H1 (cell line): ENCODE measurements around the gene RASAL1. TPM values are rescaled to one million over a fixed set of nuclear protein-coding genes. Genes with fewer than 3 reads are reported as not detected.

Experiments
- CTCF ChIA-PET: fragments of 300-600 bp; sonication (Branson Sonifier 250); formaldehyde crosslinking; loops from one replicate; lab custom pipeline; 2021; ENCODE audit not compliant: partially characterized antibody; lab: Charles Lee
- POLR2A ChIA-PET: fragments of 300-600 bp; sonication (Branson Sonifier 250); formaldehyde crosslinking; loops from one replicate; lab custom pipeline; 2021; ENCODE audit warnings: inconsistent platforms; ENCODE audit not compliant: partially characterized antibody; lab: Charles Lee
- DNase-seq, 2 experiments: peaks; one replicate each; pipeline versions ENCODE4 v3.0.0 to v3.0.0-alpha.2; 2010 to 2022; ENCODE audit warnings: low spot score in 2 of 2, low read depth in 1 of 2, mixed read lengths in 1 of 2
- FAIRE-seq: peaks from 2 replicates; lab custom pipeline; 2011; peaks lifted over from hg19 to GRCh38; lab: Jason Lieb, UNC
- H2AFZ ChIP-seq: 2 replicates; pipeline ENCODE4 v1.8.1; 2012; ENCODE audit warnings: low read length, inconsistent platforms
- H2AK5ac ChIP-seq: 2 replicates; pipeline ENCODE4 v1.6.1; 2013; ENCODE audit warnings: low read depth, low read length
- H2BK120ac ChIP-seq: replicated peaks from 2 replicates; pipeline ENCODE3; 2013; ENCODE audit warnings: low read depth, low read length, inconsistent platforms
- H2BK12ac ChIP-seq: 2 replicates; pipeline ENCODE4 v1.6.1; 2013; ENCODE audit warnings: low read depth, low read length
- H2BK15ac ChIP-seq: 2 replicates; pipeline ENCODE4 v1.6.1; 2013; ENCODE audit warnings: low read length
- H2BK20ac ChIP-seq: 2 replicates; pipeline ENCODE4 v1.6.1; 2013; ENCODE audit warnings: low read length
- H2BK5ac ChIP-seq: 2 replicates; pipeline ENCODE4 v1.6.1; 2013; ENCODE audit warnings: low read depth, low read length
- H3K14ac ChIP-seq: 2 replicates; pipeline ENCODE4 v1.6.1; 2013; ENCODE audit warnings: inconsistent platforms; ENCODE audit not compliant: insufficient read length
- H3K18ac ChIP-seq: 2 replicates; pipeline ENCODE4 v1.6.1; 2013; ENCODE audit warnings: low read length; ENCODE audit errors: extremely low read depth
- H3K23ac ChIP-seq: 2 replicates; pipeline ENCODE4 v1.6.1; 2013; ENCODE audit warnings: inconsistent platforms; ENCODE audit not compliant: insufficient read length
- H3K23me2 ChIP-seq: 2 replicates; pipeline ENCODE4 v1.6.1; 2013; ENCODE audit warnings: low read depth, low read length
- H3K27ac ChIP-seq: 2 replicates; pipeline ENCODE4 v1.6.1; 2011; ENCODE audit warnings: low read depth, low read length, inconsistent platforms
- H3K27me3 ChIP-seq, 4 experiments: replicated peaks in 1 of 4; 1 replicate in 1 of 4; 2 replicates in 3 of 4; pipeline versions ENCODE4 v1.6.1 to v1.8.1; 2011 to 2013; ENCODE audit warnings: low read length in 3 of 4, mild to moderate bottlenecking in 3 of 4, inconsistent platforms in 2 of 4, mixed read lengths in 2 of 4, moderate library complexity in 1 of 4; ENCODE audit not compliant: control insufficient read depth in 3 of 4, insufficient read depth in 3 of 4; ENCODE audit errors: extremely low read depth in 1 of 4
- H3K36me3 ChIP-seq, 4 experiments: 2 replicates each; pipeline versions ENCODE4 v1.6.1 to v1.8.1; 2011 to 2013; ENCODE audit warnings: mild to moderate bottlenecking in 4 of 4, low read length in 3 of 4, moderate library complexity in 2 of 4, control low read depth in 1 of 4, inconsistent platforms in 1 of 4; ENCODE audit not compliant: insufficient read depth in 4 of 4, control insufficient read depth in 2 of 4
- H3K4ac ChIP-seq: replicated peaks from 2 replicates; pipeline ENCODE3; 2013; ENCODE audit warnings: low read length, low read depth, mixed read lengths, inconsistent platforms; ENCODE audit not compliant: insufficient read length
- H3K4me1 ChIP-seq, 4 experiments: replicated peaks in 1 of 4; 1 replicate in 1 of 4; 2 replicates in 3 of 4; pipeline versions ENCODE4 v1.6.1 to v1.8.1; 2011 to 2013; ENCODE audit warnings: low read length in 3 of 4, inconsistent platforms in 2 of 4, mixed read lengths in 1 of 4; ENCODE audit not compliant: insufficient read depth in 4 of 4, control insufficient read depth in 3 of 4
- H3K4me2 ChIP-seq, 2 experiments: 2 replicates each; pipeline versions ENCODE4 v1.6.1 to v1.8.1; 2011 to 2013; ENCODE audit warnings: low read depth in 2 of 2, low read length in 2 of 2, control low read depth in 1 of 2, inconsistent platforms in 1 of 2, mild to moderate bottlenecking in 1 of 2; ENCODE audit not compliant: insufficient read depth in 1 of 2
- H3K4me3 ChIP-seq, 4 experiments: fragments of 200-600, 300-600 bp in 1 of 4; sonication (generic), shearing (Covaris generic), sonication (Bioruptor Twin) in 1 of 4; 2 replicates each; pipeline versions ENCODE4 v1.5.1 to v1.8.1; 2011 to 2016; ENCODE audit warnings: low read length in 4 of 4, low read depth in 3 of 4, control low read depth in 2 of 4, inconsistent platforms in 2 of 4, mild to moderate bottlenecking in 2 of 4, mixed read lengths in 1 of 4, moderate library complexity in 1 of 4; ENCODE audit not compliant: insufficient read depth in 2 of 4; ENCODE audit errors: extremely low read depth in 1 of 4
- H3K56ac ChIP-seq: replicated peaks from 2 replicates; pipeline ENCODE3; 2013; ENCODE audit warnings: low read depth, mild to moderate bottlenecking, mixed read lengths, low read length, inconsistent platforms; ENCODE audit not compliant: insufficient read length
- H3K79me1 ChIP-seq: 2 replicates; pipeline ENCODE4 v1.6.1; 2013; ENCODE audit warnings: low read depth, low read length, control low read depth
- H3K79me2 ChIP-seq, 2 experiments: 2 replicates each; pipeline versions ENCODE4 v1.6.1 to v1.8.1; 2012 to 2013; ENCODE audit warnings: low read length in 2 of 2, mild to moderate bottlenecking in 2 of 2, inconsistent platforms in 1 of 2; ENCODE audit not compliant: insufficient read depth in 2 of 2, control insufficient read depth in 1 of 2
- H3K9ac ChIP-seq, 4 experiments: replicated peaks in 1 of 4; 1 replicate in 1 of 4; 2 replicates in 3 of 4; pipeline versions ENCODE4 v1.6.1 to v1.8.1; 2011 to 2013; ENCODE audit warnings: low read depth in 3 of 4, low read length in 3 of 4, control low read depth in 2 of 4, mild to moderate bottlenecking in 2 of 4, moderate library complexity in 2 of 4, inconsistent platforms in 1 of 4; ENCODE audit errors: extremely low read depth in 1 of 4
- H3K9me3 ChIP-seq, 2 experiments: 2 replicates each; pipeline versions ENCODE4 v1.6.1 to v1.8.1; 2012 to 2013; ENCODE audit warnings: mild to moderate bottlenecking in 2 of 2, moderate library complexity in 2 of 2, control low read depth in 1 of 2, inconsistent platforms in 1 of 2, low read depth in 1 of 2, low read length in 1 of 2, mixed read lengths in 1 of 2; ENCODE audit not compliant: insufficient read depth in 2 of 2
- H4K20me1 ChIP-seq, 2 experiments: replicated peaks in 1 of 2; 2 replicates each; pipeline versions ENCODE3 to v1.8.1; 2011 to 2013; ENCODE audit warnings: inconsistent platforms in 2 of 2, low read length in 2 of 2, mild to moderate bottlenecking in 1 of 2; ENCODE audit not compliant: insufficient read depth in 2 of 2, control insufficient read depth in 1 of 2
- H4K5ac ChIP-seq: 2 replicates; pipeline ENCODE4 v1.6.1; 2013; ENCODE audit warnings: low read length, low read depth, mixed read lengths, inconsistent platforms; ENCODE audit not compliant: insufficient read length
- H4K8ac ChIP-seq: 2 replicates; pipeline ENCODE4 v1.8.0; 2013; ENCODE audit warnings: mild to moderate bottlenecking, moderate library complexity, low read length, inconsistent platforms; ENCODE audit not compliant: insufficient read depth; ENCODE audit errors: extremely low read depth
- H4K91ac ChIP-seq: replicated peaks from 2 replicates; pipeline ENCODE3; 2013; ENCODE audit warnings: low read length, mixed read lengths, inconsistent platforms; ENCODE audit not compliant: insufficient read length
- EZH2 ChIP-seq: fragments of 200-600 bp; sonication (generic); IDR thresholded peaks from 2 replicates; pipeline ENCODE4 v1.7.1; 2012; ENCODE audit warnings: low read depth, mild to moderate bottlenecking, moderate library complexity, low read length, inconsistent platforms; ENCODE audit not compliant: severe bottlenecking
- SIX5 ChIP-seq: IDR thresholded peaks from 2 replicates; pipeline ENCODE4 v1.6.1; 2011; ENCODE audit warnings: mild to moderate bottlenecking, low read depth, low read length
- WGBS, 2 experiments: shearing (Covaris generic) in 1 of 2; methylation state at CpG; one replicate each; pipeline versions ENCODE4 v1.1.6 to v1.1.7; 2013 to 2015; ENCODE audit warnings: low lambda C conversion rate in 2 of 2, mixed read lengths in 2 of 2, inconsistent platforms in 1 of 2, low coverage in 1 of 2, missing lambda C conversion rate in 1 of 2; ENCODE audit not compliant: insufficient replicate concordance in 2 of 2, insufficient coverage in 1 of 2, insufficient read length in 1 of 2; ENCODE audit errors: extremely low coverage in 1 of 2, missing lambda C conversion rate in 1 of 2; 5-methylcytosine and 5-hydroxymethylcytosine counted together
- polyA plus RNA-seq, 7 experiments: library from polyadenylated mRNA; depleted of rRNA in 3 of 7; stranded (reverse) in 5 of 7; unstranded in 2 of 7; fragments of >200 nt in 5 of 7; fragments of 200-250 nt in 2 of 7; gene quantifications; 1 replicate in 5 of 7; 2 replicates in 1 of 7; 4 replicates in 1 of 7; pipeline versions ENCODE4 v1.2.1 to v1.2.3, GENCODE V29; 2011 to 2013; ENCODE audit warnings: missing spikeins in 2 of 7, mixed read lengths in 2 of 7
- total RNA-seq: library from RNA; stranded (reverse); fragmentation: NEBNext Ultra II Directional; extraction: Animal tissue kit (Norgen Biotek cat#: 25700); gene quantifications from 2 replicates; pipeline ENCODE4 v1.2.1, GENCODE V29; 2021

Gene RASAL1
- total and polyA plus RNA-seq, 2 of the 8 experiments (the other 6 are each of a cell fraction or from before 2014, with no cell fraction given): 3.7 to 5.0 TPM

GRCh38 chr12:113173081-113173698, 37.6 kb upstream of the RASAL1 start:
- Histone ChIP-seq H3K9me3 (no peaks in the 10 kb centered on the region), H2BK5ac (no peak overlapping the region), H3K4ac (no peak overlapping the region), H3K23ac (no peak overlapping the region), H3K79me1 (no peaks in the 10 kb centered on the region), H2AFZ (no peak overlapping the region), H3K56ac (no peak overlapping the region), H2BK12ac (no peak overlapping the region), H3K27me3 (no peaks in the 10 kb centered on the region), H3K27ac (no peak overlapping the region), H2BK120ac (no peak overlapping the region), H3K14ac (no peak overlapping the region), H3K4me2 (no peak overlapping the region), H4K8ac (no peak overlapping the region), H2AK5ac (no peak overlapping the region)
- no peak for FAIRE-seq
- TF ChIP-seq SIX5: no peak
- TF ChIP-seq EZH2: no peak
- TF ChIP-seq, all 59 proteins: peak for 0
- Histone ChIP-seq H3K9ac (no peak overlapping the region), H4K91ac (no peak overlapping the region), H2BK15ac (no peak overlapping the region), H3K4me1 (no peaks in the 10 kb centered on the region), H2BK20ac (no peak overlapping the region), H3K18ac (no peak overlapping the region), H3K23me2 (no peaks in the 10 kb centered on the region), H3K36me3 (peaks cover 24 to 66% (median 57%) of the 10 kb centered on the region in 4 experiments), H3K4me3 (no peak overlapping the region), H4K5ac (no peak overlapping the region), H3K79me2 (no peaks in the 10 kb centered on the region), H4K20me1 (peaks cover 6 to 14% of the 10 kb centered on the region in 2 experiments)
- CTCF ChIA-PET: interaction anchor here (0.5 to 8.8 kb wide), 22 partner anchors 9 to 687 kb away, joined by 3 to 114 read pairs (median 4); partner anchors contain the start of gene RASAL1
- no peak for DNase-seq
- POLR2A ChIA-PET: interaction anchor here (1.4 to 4.7 kb wide), 3 partner anchors 10 to 16 kb away, joined by 3 to 30 read pairs (median 28); partner anchors contain the start of genes DDX54 and RITA1
- WGBS, 2 experiments: 91% methylated on average over 7 of the region's 7 CpGs; no CpG with 5 or more reads in 1 of the 2 experiments
